SK-N-SH treated with all-trans-retinoic acid at 6 μM for 48 hours (cell line): ENCODE measurements around the gene APOA1.

Experiments
- RARB ChIP-seq: fragments of 250-450 bp; sonication (Bioruptor Pico); IDR thresholded peaks from 2 replicates; pipeline ENCODE4 v1.8.0; 2021; ENCODE audit warnings: mild to moderate bottlenecking, moderate library complexity
- SNAI2 ChIP-seq: fragments of 250-450 bp; sonication (Bioruptor Pico); IDR thresholded peaks from 2 replicates; pipeline ENCODE4 v1.5.0; 2020; ENCODE audit warnings: mild to moderate bottlenecking, moderate library complexity
- TOX ChIP-seq: fragments of 250-450 bp; sonication (Bioruptor Pico); IDR thresholded peaks from 2 replicates; pipeline ENCODE4 v1.8.0; 2021; ENCODE audit warnings: mild to moderate bottlenecking, moderate library complexity, borderline replicate concordance
- ZFP30 ChIP-seq: fragments of 450-650 bp; formaldehyde crosslinking; IDR thresholded peaks from 2 replicates; pipeline ENCODE4 v1.5.0; 2022; ENCODE audit warnings: mild to moderate bottlenecking, moderate library complexity
- TF ChIP-seq, protein P1 (sequence below): fragments of 250-450 bp; sonication (Bioruptor Pico); IDR thresholded peaks from 2 replicates; pipeline ENCODE4 v1.8.0; 2020; ENCODE audit warnings: mild to moderate bottlenecking, moderate library complexity, borderline replicate concordance
- TF ChIP-seq, protein P2 (sequence below): fragments of 250-450 bp; sonication (Bioruptor Pico); IDR thresholded peaks from 2 replicates; pipeline ENCODE4 v1.5.0; 2020; ENCODE audit warnings: mild to moderate bottlenecking, moderate library complexity

DNA sequence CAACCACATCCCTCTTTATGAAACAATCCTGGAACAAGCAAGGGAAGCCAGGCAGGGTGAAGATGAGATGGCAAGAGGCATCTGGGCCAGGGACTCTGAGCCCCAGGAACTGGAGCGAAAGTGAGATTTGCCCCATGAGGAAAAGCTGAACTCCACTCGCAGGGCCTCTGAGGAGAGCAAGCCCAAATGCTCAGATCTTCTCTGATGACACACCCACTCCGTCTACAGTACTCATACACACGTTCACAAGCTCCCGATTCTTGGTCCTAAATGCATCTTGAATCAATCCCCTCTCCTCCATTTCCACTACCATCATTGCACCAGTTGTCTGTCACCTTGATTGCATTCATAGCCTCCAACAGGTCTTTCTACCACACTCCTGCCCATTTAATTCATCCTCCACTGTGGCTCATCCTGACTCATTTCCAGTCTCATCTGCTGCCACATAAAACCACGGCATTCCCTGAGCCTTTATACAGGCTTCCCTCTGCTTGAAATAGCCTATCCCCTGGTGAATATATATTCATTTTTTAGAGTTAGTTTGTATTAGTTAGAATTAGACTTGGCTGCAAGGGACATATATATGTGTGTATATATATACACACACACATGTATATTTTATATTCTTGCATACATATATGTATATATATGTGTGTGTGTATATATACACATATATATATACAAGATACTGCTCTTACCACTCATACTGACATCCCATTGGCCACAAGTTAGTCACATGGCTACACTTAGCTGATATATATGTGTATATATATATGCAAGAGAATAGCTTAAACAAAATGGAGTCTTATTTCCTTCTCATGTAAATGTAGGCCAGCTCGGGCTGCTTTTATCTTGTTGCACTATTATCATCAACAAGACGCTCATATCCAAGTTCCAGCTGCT lies 44.3 kb downstream of the APOA1 start:
- TF ChIP-seq, protein P1, sequence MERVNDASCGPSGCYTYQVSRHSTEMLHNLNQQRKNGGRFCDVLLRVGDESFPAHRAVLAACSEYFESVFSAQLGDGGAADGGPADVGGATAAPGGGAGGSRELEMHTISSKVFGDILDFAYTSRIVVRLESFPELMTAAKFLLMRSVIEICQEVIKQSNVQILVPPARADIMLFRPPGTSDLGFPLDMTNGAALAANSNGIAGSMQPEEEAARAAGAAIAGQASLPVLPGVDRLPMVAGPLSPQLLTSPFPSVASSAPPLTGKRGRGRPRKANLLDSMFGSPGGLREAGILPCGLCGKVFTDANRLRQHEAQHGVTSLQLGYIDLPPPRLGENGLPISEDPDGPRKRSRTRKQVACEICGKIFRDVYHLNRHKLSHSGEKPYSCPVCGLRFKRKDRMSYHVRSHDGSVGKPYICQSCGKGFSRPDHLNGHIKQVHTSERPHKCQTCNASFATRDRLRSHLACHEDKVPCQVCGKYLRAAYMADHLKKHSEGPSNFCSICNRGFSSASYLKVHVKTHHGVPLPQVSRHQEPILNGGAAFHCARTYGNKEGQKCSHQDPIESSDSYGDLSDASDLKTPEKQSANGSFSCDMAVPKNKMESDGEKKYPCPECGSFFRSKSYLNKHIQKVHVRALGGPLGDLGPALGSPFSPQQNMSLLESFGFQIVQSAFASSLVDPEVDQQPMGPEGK (CRISPR knock-in tag) = no peak
- no peak for TF ChIP-seq TOX
- TF ChIP-seq, protein P2, sequence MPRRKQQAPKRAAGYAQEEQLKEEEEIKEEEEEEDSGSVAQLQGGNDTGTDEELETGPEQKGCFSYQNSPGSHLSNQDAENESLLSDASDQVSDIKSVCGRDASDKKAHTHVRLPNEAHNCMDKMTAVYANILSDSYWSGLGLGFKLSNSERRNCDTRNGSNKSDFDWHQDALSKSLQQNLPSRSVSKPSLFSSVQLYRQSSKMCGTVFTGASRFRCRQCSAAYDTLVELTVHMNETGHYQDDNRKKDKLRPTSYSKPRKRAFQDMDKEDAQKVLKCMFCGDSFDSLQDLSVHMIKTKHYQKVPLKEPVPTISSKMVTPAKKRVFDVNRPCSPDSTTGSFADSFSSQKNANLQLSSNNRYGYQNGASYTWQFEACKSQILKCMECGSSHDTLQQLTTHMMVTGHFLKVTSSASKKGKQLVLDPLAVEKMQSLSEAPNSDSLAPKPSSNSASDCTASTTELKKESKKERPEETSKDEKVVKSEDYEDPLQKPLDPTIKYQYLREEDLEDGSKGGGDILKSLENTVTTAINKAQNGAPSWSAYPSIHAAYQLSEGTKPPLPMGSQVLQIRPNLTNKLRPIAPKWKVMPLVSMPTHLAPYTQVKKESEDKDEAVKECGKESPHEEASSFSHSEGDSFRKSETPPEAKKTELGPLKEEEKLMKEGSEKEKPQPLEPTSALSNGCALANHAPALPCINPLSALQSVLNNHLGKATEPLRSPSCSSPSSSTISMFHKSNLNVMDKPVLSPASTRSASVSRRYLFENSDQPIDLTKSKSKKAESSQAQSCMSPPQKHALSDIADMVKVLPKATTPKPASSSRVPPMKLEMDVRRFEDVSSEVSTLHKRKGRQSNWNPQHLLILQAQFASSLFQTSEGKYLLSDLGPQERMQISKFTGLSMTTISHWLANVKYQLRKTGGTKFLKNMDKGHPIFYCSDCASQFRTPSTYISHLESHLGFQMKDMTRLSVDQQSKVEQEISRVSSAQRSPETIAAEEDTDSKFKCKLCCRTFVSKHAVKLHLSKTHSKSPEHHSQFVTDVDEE (CRISPR knock-in tag) = no peak
- TF ChIP-seq RARB (CRISPR knock-in tag) = no peak
- no peak for TF ChIP-seq ZFP30 (CRISPR knock-in tag)
- TF ChIP-seq SNAI2 (CRISPR knock-in tag) = no peak
